CD4-positive, alpha-beta T cell (primary cell): ENCODE data around the gene C1orf105. TPM values are rescaled to one million over a fixed set of nuclear protein-coding genes. Genes with fewer than 3 reads are reported as not detected.

Experiments used
- ATAC-seq: fragments of 200-7000 bp; cut with Tn5 transposase; one replicate; pipeline ENCODE4 v1.10.0; 2022; ENCODE audit warnings: mild to moderate bottlenecking; ENCODE audit not compliant: poor library complexity
- CTCF ChIA-PET: fragments of 350-600 bp; sonication (Branson Sonifier 250); formaldehyde crosslinking; loops from one replicate; lab custom pipeline; 2021; ENCODE audit warnings: antibody characterized with exemption, inconsistent platforms; lab: Charles Lee
- POLR2A ChIA-PET: fragments of 350-600 bp; sonication (Branson Sonifier 250); formaldehyde crosslinking; loops from one replicate; lab custom pipeline; 2021; ENCODE audit warnings: antibody characterized with exemption, inconsistent platforms; lab: Charles Lee
- DNase-seq, 14 experiments: peaks; one replicate each; pipeline ENCODE4 v3.0.0-alpha.2; 2013 to 2020; ENCODE audit warnings: mixed read lengths in 2 of 14
- H3K27ac ChIP-seq, 2 donors: one replicate each; pipeline versions ENCODE4 v1.5.1 to v1.7.0; 2013; ENCODE audit warnings: low read length in 2 of 2, low read depth in 1 of 2, mild to moderate bottlenecking in 1 of 2
- H3K27me3 ChIP-seq, 2 experiments: 1 replicate in 1 of 2; 2 replicates in 1 of 2; pipeline versions ENCODE4 v1.6.1 to v1.7.0; 2013; ENCODE audit warnings: low read length in 2 of 2, control low read depth in 1 of 2, mild to moderate bottlenecking in 1 of 2, moderate library complexity in 1 of 2; ENCODE audit not compliant: insufficient read depth in 2 of 2, control insufficient read depth in 1 of 2
- H3K36me3 ChIP-seq: one replicate; pipeline ENCODE4 v1.6.1; 2013; ENCODE audit warnings: low read length, control low read depth; ENCODE audit not compliant: insufficient read depth
- H3K4me1 ChIP-seq: one replicate; pipeline ENCODE4 v1.6.1; 2013; ENCODE audit warnings: low read length, control low read depth; ENCODE audit not compliant: insufficient read depth
- H3K4me3 ChIP-seq: one replicate; pipeline ENCODE4 v1.5.1; 2013; ENCODE audit warnings: mild to moderate bottlenecking, low read length, moderate library complexity
- H3K9me3 ChIP-seq, 2 experiments: 1 replicate in 1 of 2; 2 replicates in 1 of 2; pipeline versions ENCODE4 v1.6.1 to v1.7.0; 2013; ENCODE audit warnings: low read length in 2 of 2, mild to moderate bottlenecking in 2 of 2, control low read depth in 1 of 2, moderate library complexity in 1 of 2; ENCODE audit not compliant: control insufficient read depth in 1 of 2, insufficient read depth in 1 of 2
- H3K27ac Mint-ChIP-seq: one replicate; pipeline ENCODE4 v1.8.0; 2020; ENCODE audit warnings: mixed read lengths
- H3K27me3 Mint-ChIP-seq: one replicate; pipeline ENCODE4 v1.8.0; 2021; ENCODE audit warnings: mixed read lengths
- H3K36me3 Mint-ChIP-seq: one replicate; pipeline ENCODE4 v1.8.0; 2021; ENCODE audit warnings: low read depth, mixed read lengths
- H3K4me1 Mint-ChIP-seq: one replicate; pipeline ENCODE4 v1.8.0; 2021; ENCODE audit warnings: low read depth, mixed read lengths
- H3K4me3 Mint-ChIP-seq: one replicate; pipeline ENCODE4 v1.8.0; 2020; ENCODE audit warnings: mild to moderate bottlenecking, mixed read lengths
- H3K9me3 Mint-ChIP-seq: one replicate; pipeline ENCODE4 v1.8.0; 2020; ENCODE audit warnings: mixed read lengths
- intact Hi-C, 2 experiments: fragments of 100-400 bp; cut with DNase I in 1 of 2; cut with micrococcal nuclease in 1 of 2; formaldehyde crosslinking; loops; one replicate each; pipeline versions ENCODE4 v1.15.1 to v1.9.0; 2023 to 2025; cut with DNase I, micrococcal nuclease
- total RNA-seq, 174 experiments: library from RNA in 2 of 174; stranded (reverse) in 2 of 174; gene quantifications; one replicate each; pipeline ENCODE4 v1.2.3 and lab custom pipeline; 2021 to 2026
- TF ChIP-seq, protein P1 (sequence below): fragments of 200-600 bp; IDR thresholded peaks from one replicate; pipeline ENCODE4 v1.8.0; 2022; ENCODE audit warnings: antibody characterized with exemption, mild to moderate bottlenecking

C1orf105 gene
- total RNA-seq, 2 experiments from 2014 or later: not detected

DNA sequence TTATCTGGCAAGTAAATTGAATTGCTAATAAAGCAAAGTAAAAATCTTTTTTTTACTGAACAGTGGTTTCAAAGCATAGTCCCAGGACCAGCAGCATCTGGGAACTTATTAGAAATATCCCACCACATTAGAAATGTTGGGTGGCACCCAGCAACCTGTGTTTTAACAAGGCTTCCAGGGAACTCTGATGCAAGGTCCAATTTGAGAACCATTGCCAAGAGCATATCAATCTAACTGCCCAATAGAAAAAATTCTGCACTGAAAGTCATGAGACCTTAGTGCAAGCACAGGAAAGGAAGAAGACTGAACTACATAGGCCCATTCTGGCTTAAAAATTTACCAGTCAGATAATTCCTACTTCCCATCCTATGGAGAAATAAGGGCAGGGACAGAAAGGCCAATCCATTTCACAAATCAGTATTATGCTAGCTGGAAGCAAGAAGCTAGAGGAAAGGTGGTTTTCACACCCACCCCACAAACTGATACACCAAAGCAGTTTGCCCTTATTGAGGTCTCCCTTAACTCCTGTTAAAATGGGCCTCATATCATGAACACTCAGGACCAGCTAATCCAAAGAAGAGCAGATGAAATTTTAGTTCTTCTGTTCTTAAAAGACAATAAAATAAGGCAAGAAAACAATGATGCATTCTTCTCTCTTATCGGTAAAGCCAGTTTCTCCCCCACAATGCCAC, 17.5 kb upstream of the C1orf105 start:
- Mint-ChIP-seq H3K9me3 (no peaks in the 10 kb centered on the region), H3K27me3 (no peaks in the 10 kb centered on the region), H3K36me3 (no peaks in the 10 kb centered on the region), H3K4me1 (peaks cover 40% of the 10 kb centered on the region), H3K4me3 (no peak overlapping the region), H3K27ac (no peak overlapping the region)
- Histone ChIP-seq H3K36me3 (no peaks in the 10 kb centered on the region), H3K9me3 (no peaks in the 10 kb centered on the region), H3K4me3 (no peak overlapping the region), H3K4me1 (peaks cover 5% of the 10 kb centered on the region), H3K27ac (no peak overlapping the region), H3K27me3 (no peaks in the 10 kb centered on the region)
- TF ChIP-seq, protein P1, sequence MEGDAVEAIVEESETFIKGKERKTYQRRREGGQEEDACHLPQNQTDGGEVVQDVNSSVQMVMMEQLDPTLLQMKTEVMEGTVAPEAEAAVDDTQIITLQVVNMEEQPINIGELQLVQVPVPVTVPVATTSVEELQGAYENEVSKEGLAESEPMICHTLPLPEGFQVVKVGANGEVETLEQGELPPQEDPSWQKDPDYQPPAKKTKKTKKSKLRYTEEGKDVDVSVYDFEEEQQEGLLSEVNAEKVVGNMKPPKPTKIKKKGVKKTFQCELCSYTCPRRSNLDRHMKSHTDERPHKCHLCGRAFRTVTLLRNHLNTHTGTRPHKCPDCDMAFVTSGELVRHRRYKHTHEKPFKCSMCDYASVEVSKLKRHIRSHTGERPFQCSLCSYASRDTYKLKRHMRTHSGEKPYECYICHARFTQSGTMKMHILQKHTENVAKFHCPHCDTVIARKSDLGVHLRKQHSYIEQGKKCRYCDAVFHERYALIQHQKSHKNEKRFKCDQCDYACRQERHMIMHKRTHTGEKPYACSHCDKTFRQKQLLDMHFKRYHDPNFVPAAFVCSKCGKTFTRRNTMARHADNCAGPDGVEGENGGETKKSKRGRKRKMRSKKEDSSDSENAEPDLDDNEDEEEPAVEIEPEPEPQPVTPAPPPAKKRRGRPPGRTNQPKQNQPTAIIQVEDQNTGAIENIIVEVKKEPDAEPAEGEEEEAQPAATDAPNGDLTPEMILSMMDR: no peak
- CTCF ChIA-PET: interaction anchor here (1.0 to 1.8 kb wide), 2 partner anchors 9 to 401 kb away, joined by 3 to 5 read pairs; no protein-coding TSS in a partner anchor
- intact Hi-C loops: no loop called here
- DNase-seq (no peak), ATAC-seq (no peak)
- POLR2A ChIA-PET: interaction anchor here (0.8 kb wide), 1 partner anchor 9 kb away, joined by 3 read pairs; no protein-coding TSS in a partner anchor

DNA sequence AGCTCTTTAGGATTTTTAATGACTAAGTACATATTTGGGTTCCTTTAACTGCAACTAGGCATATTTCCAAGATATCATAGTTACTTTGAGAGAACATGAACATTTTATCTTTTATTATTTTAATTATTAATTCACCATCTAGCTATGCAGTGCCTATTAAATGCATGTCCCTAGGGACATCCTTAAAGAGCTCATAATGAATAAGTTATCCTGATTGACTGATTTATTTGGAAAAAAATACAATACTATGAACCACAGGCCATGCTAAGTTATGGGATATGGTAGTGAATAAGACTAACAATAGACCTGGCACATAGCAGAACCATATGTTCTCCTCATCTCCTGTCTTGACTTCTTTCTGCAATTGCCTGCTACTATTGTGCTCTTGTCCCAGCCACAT, 16.4 kb upstream of the C1orf105 start:
- no peaks in the 10 kb centered on the region for H3K27me3 Mint-ChIP-seq
- DNase-seq (no peak), ATAC-seq (no peak)
- H3K27me3 ChIP-seq: no peaks in the 10 kb centered on the region
- H3K36me3 Mint-ChIP-seq: no peaks in the 10 kb centered on the region
- no peaks in the 10 kb centered on the region for H3K9me3 ChIP-seq
- no peaks in the 10 kb centered on the region for H3K9me3 Mint-ChIP-seq
- H3K4me1 Mint-ChIP-seq: peaks cover 29% of the 10 kb centered on the region
- TF ChIP-seq, protein P1: no peak
- no peak overlapping the region for H3K27ac ChIP-seq
- POLR2A ChIA-PET: interaction anchor here (0.8 to 1.0 kb wide), 2 partner anchors 9 to 128 kb away, joined by 3 read pairs; no protein-coding TSS in a partner anchor
- no peak overlapping the region for H3K4me3 Mint-ChIP-seq
- intact Hi-C loops: no loop called here
- H3K27ac Mint-ChIP-seq: no peak overlapping the region
- H3K36me3 ChIP-seq: no peaks in the 10 kb centered on the region
- CTCF ChIA-PET: interaction anchor here (1.4 to 1.8 kb wide), 2 partner anchors 9 to 401 kb away, joined by 4 to 7 read pairs; no protein-coding TSS in a partner anchor
- H3K4me3 ChIP-seq: no peak overlapping the region
- peaks cover 5% of the 10 kb centered on the region for H3K4me1 ChIP-seq

DNA sequence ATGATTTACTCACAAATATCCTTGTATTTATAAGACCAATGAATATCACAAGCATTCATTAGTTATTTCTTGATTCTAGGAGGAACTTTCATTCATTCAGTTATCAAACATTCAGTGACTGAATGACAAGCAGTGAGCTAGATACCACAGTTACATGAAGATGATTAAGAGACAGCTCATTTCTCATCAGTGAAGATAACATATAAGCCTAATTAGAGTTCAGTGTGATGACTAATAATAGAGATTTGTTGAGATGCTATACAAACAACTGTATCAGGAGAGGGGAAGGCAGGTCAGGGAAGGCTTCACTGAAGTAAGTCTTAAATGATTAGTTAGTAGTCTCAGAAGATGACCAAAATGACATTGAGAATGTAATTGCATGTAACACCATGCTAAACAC, 14.6 kb upstream of the C1orf105 start:
- intact Hi-C loops: no loop called here
- no peaks in the 10 kb centered on the region for H3K9me3 Mint-ChIP-seq

More for the DNA sequence above, 14.6 kb upstream of the C1orf105 start:
- no peak for ATAC-seq
- ChIA-PET CTCF (interaction anchor here (1.8 kb wide), 1 partner anchor 11 kb away, joined by 7 read pairs; no protein-coding TSS in a partner anchor), POLR2A (no interaction called here)
- Mint-ChIP-seq H3K27ac (no peak overlapping the region), H3K4me3 (no peak overlapping the region), H3K4me1 (peaks cover 11% of the 10 kb centered on the region), H3K27me3 (no peaks in the 10 kb centered on the region), H3K36me3 (no peaks in the 10 kb centered on the region)
- Histone ChIP-seq H3K27me3 (no peaks in the 10 kb centered on the region), H3K27ac (no peak overlapping the region), H3K4me1 (no peaks in the 10 kb centered on the region), H3K4me3 (no peak overlapping the region), H3K36me3 (no peaks in the 10 kb centered on the region), H3K9me3 (no peaks in the 10 kb centered on the region)
- TF ChIP-seq, protein P1: no peak
- no peak for DNase-seq
